Testis (tissue), 2 donors: Measurements from ENCODE around the gene POTEM.
"Not testable (repeated sequence)": the region's sequence is repeated elsewhere in the genome, so short reads cannot be mapped to it uniquely, and the experiment has no call there.

Experiments used
- CTCF ChIP-seq, 3 experiments: fragments of 450-650 bp in 2 of 3; fragments of 200-600 bp in 1 of 3; sonication (generic) in 1 of 3; IDR thresholded peaks; one replicate each; pipeline ENCODE4 v1.5.1; 2016 to 2019; ENCODE audit warnings: antibody characterized with exemption in 3 of 3, mild to moderate bottlenecking in 2 of 3, moderate library complexity in 1 of 3
- POLR2A ChIP-seq: fragments of 450-650 bp; IDR thresholded peaks from one replicate; pipeline ENCODE4 v1.6.1; 2017; ENCODE audit warnings: antibody characterized with exemption, mild to moderate bottlenecking, moderate library complexity

- not testable (repeated sequence) for TF ChIP-seq CTCF (IDR thresholded peaks at IDR 0.05); POLR2A
Measured at GRCh38 chr14:18936848-18937247, 30.4 kb upstream of the POTEM start.
